ENCODE data around the gene SPTLC3.
A peak's percentile ranks its signal among the peaks of the same experiment; 100 is the strongest.

Gene SPTLC3

GRCh38 chr20:13029687-13030375, 21.1 kb downstream of the SPTLC3 start:
- peak; percentile 97 for DNase-seq (ENCODE audit: low read depth)
- no peak for TF ChIP-seq CTCF (conservative IDR thresholded peaks at IDR 0.05; ENCODE audit: low read length)
- H3K4me3 ChIP-seq (ENCODE audit: low read length): no peak overlapping the region

GRCh38 chr20:13031751-13032150, 23.0 kb downstream of the SPTLC3 start:
- H3K4me3 ChIP-seq (ENCODE audit: low read length): no peak overlapping the region
- DNase-seq (ENCODE audit: low read depth): no peak
- no peak for TF ChIP-seq CTCF (conservative IDR thresholded peaks at IDR 0.05; ENCODE audit: low read length)

- TF ChIP-seq CTCF (conservative IDR thresholded peaks at IDR 0.05; ENCODE audit: low read length): no peak
- DNase-seq (ENCODE audit: low read depth): peak; percentile 20
- H3K4me3 ChIP-seq (ENCODE audit: low read length): no peak overlapping the region
Measured at GRCh38 chr20:13034115-13034514, 25.3 kb downstream of the SPTLC3 start.

GRCh38 chr20:13034936-13035335, 26.2 kb downstream of the SPTLC3 start:
- DNase-seq (ENCODE audit: low read depth): no peak
- no peak for TF ChIP-seq CTCF (conservative IDR thresholded peaks at IDR 0.05; ENCODE audit: low read length)
- no peak overlapping the region for H3K4me3 ChIP-seq (ENCODE audit: low read length)

GRCh38 chr20:13035399-13036152, 26.8 kb downstream of the SPTLC3 start:
- DNase-seq (ENCODE audit: low read depth): no peak
- no peak for TF ChIP-seq CTCF (conservative IDR thresholded peaks at IDR 0.05; ENCODE audit: low read length)
- no peak overlapping the region for H3K4me3 ChIP-seq (ENCODE audit: low read length)

- TF ChIP-seq CTCF (conservative IDR thresholded peaks at IDR 0.05; ENCODE audit: low read length): no peak
- no peak overlapping the region for H3K4me3 ChIP-seq (ENCODE audit: low read length)
- peak; percentile 15 for DNase-seq (ENCODE audit: low read depth)
Measured at GRCh38 chr20:13037727-13038126, 29.0 kb downstream of the SPTLC3 start.
